Endodermal cell (in vitro differentiated cells): ENCODE results near the gene WDR7. TPM values are rescaled to one million over a fixed set of nuclear protein-coding genes. Genes with fewer than 3 reads are reported as not detected.

Source experiments
- DNase-seq: peaks from one replicate; pipeline ENCODE4 v3.0.0-alpha.2; 2017
- H3K27ac ChIP-seq: 2 replicates; pipeline ENCODE4 v1.5.1; 2013; ENCODE audit warnings: mild to moderate bottlenecking, low read depth, low read length, moderate library complexity
- H3K27me3 ChIP-seq: 2 replicates; pipeline ENCODE4 v1.6.1; 2013; ENCODE audit warnings: mild to moderate bottlenecking, low read length, moderate library complexity; ENCODE audit not compliant: insufficient read depth, control insufficient read depth, poor library complexity, severe bottlenecking
- H3K36me3 ChIP-seq: 2 replicates; pipeline ENCODE4 v1.7.0; 2013; ENCODE audit warnings: mild to moderate bottlenecking, low read length, moderate library complexity; ENCODE audit not compliant: control insufficient read depth, insufficient read depth
- H3K4me1 ChIP-seq: one replicate; pipeline ENCODE4 v1.7.0; 2013; ENCODE audit warnings: low read length; ENCODE audit not compliant: control insufficient read depth, insufficient read depth
- H3K4me3 ChIP-seq: 2 replicates; pipeline ENCODE4 v1.5.1; 2013; ENCODE audit warnings: mild to moderate bottlenecking, low read length, moderate library complexity
- H3K9ac ChIP-seq: 2 replicates; pipeline ENCODE4 v1.6.1; 2013; ENCODE audit warnings: mild to moderate bottlenecking, low read length, moderate library complexity; ENCODE audit not compliant: poor library complexity, severe bottlenecking; ENCODE audit errors: extremely low read depth
- H3K9me3 ChIP-seq: 2 replicates; pipeline ENCODE4 v1.6.1; 2013; ENCODE audit warnings: mild to moderate bottlenecking, low read length, moderate library complexity; ENCODE audit not compliant: control insufficient read depth
- H3K27ac Mint-ChIP-seq: 2 replicates; pipeline ENCODE4 v1.8.0; 2020; ENCODE audit warnings: mixed read lengths
- H3K27me3 Mint-ChIP-seq: 2 replicates; pipeline ENCODE4 v1.8.0; 2021; ENCODE audit warnings: mild to moderate bottlenecking, mixed read lengths; ENCODE audit not compliant: insufficient read depth
- H3K36me3 Mint-ChIP-seq: 2 replicates; pipeline ENCODE4 v1.8.0; 2020; ENCODE audit warnings: low read depth, mixed read lengths
- H3K4me1 Mint-ChIP-seq: 2 replicates; pipeline ENCODE4 v1.8.0; 2020; ENCODE audit warnings: mixed read lengths
- H3K4me3 Mint-ChIP-seq: 2 replicates; pipeline ENCODE4 v1.8.0; 2020; ENCODE audit warnings: mild to moderate bottlenecking, moderate library complexity, mixed read lengths
- H3K9me3 Mint-ChIP-seq: 2 replicates; pipeline ENCODE4 v1.8.0; 2020; ENCODE audit warnings: mild to moderate bottlenecking, mixed read lengths
- CTCF ChIP-seq: fragments of 200-600 bp; sonication (generic); conservative IDR thresholded peaks from 2 replicates; pipeline ENCODE4 v1.5.0; 2021; ENCODE audit warnings: antibody characterized with exemption, mild to moderate bottlenecking
- WGBS, 2 experiments: methylation state at CpG; one replicate each; pipeline versions ENCODE4 v1.1.5 to v1.1.7; 2013; ENCODE audit warnings: missing lambda C conversion rate in 2 of 2, mixed read lengths in 1 of 2; ENCODE audit not compliant: insufficient coverage in 1 of 2, insufficient read length in 1 of 2; 5-methylcytosine and 5-hydroxymethylcytosine counted together
- total RNA-seq, 2 donors: library from RNA; stranded (reverse); fragmentation: NEBNext Ultra II Directional in 1 of 2; extraction: Animal tissue kit (Norgen Biotek cat#: 25700) in 1 of 2; gene quantifications; 2 replicates in 1 of 2; 3 replicates in 1 of 2; pipeline ENCODE4 v1.2.1, GENCODE V29; 2021

Gene WDR7
- total RNA-seq, 2 donors from 2014 or later: 17.1 to 22.5 TPM

DNA sequence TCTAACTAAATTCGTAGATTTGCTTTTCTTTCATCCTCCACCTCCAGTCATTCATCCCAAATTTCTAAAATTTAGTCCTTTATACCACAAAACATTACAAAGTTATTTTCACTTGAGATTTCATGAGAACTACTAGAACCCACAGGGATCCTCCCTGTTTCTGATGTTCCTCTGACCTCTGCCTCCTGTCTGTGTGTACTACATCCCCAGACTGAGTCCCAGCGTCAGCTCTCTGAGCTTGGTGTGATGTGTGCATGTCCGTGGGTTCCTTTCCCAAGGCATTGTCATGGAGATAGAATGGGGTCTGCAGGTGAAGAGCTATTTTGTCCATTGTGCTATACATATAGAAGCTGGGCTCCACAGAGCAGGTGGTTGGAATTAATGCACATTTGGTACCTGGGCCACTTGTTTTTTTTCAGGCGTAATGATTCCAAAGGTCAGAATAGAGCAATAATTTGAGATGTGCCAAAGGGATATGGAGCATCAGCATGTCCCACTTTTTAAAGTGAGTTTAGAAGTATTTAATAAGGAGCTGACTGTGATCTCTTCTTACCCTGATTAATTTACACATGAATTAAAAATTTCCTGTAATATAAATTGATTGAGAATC is 344.5 kb downstream of the WDR7 start:
- Mint-ChIP-seq H3K36me3 (no peaks in the 10 kb centered on the region), H3K27me3 (no peaks in the 10 kb centered on the region), H3K4me3 (no peak overlapping the region), H3K4me1 (peaks cover 2% of the 10 kb centered on the region), H3K9me3 (no peaks in the 10 kb centered on the region), H3K27ac (no peak overlapping the region)
- no peaks in the 10 kb centered on the region for H3K9me3 ChIP-seq
- no peaks in the 10 kb centered on the region for H3K36me3 ChIP-seq
- peak; percentile 74 for TF ChIP-seq CTCF
- 70 to 98% methylated on average over 3 to 4 of the region's 4 CpGs for WGBS, 2 experiments
- no peaks in the 10 kb centered on the region for H3K27me3 ChIP-seq
- no peak overlapping the region for H3K4me3 ChIP-seq
- peaks cover 4% of the 10 kb centered on the region for H3K4me1 ChIP-seq
- H3K9ac ChIP-seq: no peak overlapping the region
- peak; percentile 50 for DNase-seq
- H3K27ac ChIP-seq: no peak overlapping the region

GRCh38 chr18:56997200-56997599 is 346.0 kb downstream of the WDR7 start:
- Mint-ChIP-seq H3K27me3 (no peaks in the 10 kb centered on the region), H3K9me3 (no peaks in the 10 kb centered on the region), H3K4me3 (no peak overlapping the region), H3K4me1 (peaks cover 2% of the 10 kb centered on the region), H3K36me3 (no peaks in the 10 kb centered on the region), H3K27ac (no peak overlapping the region)
- Histone ChIP-seq H3K9me3 (no peaks in the 10 kb centered on the region), H3K4me3 (no peak overlapping the region), H3K4me1 (peaks cover 2% of the 10 kb centered on the region), H3K27ac (no peak overlapping the region), H3K9ac (no peak overlapping the region), H3K27me3 (no peaks in the 10 kb centered on the region), H3K36me3 (no peaks in the 10 kb centered on the region)
- 98% methylated on average over 2 of the region's 2 CpGs; no CpG with 5 or more reads in 1 of the 2 experiments for WGBS, 2 experiments
- DNase-seq: no peak
- no peak for TF ChIP-seq CTCF

GRCh38 chr18:56999823-57000222 is 348.7 kb downstream of the WDR7 start:
- no peaks in the 10 kb centered on the region for H3K9me3 Mint-ChIP-seq
- TF ChIP-seq CTCF: no peak
- H3K27ac Mint-ChIP-seq: no peak overlapping the region
- no peaks in the 10 kb centered on the region for H3K36me3 ChIP-seq
- no peaks in the 10 kb centered on the region for H3K27me3 Mint-ChIP-seq
- no peaks in the 10 kb centered on the region for H3K9me3 ChIP-seq
- H3K4me3 ChIP-seq: no peak overlapping the region
- no peak overlapping the region for H3K27ac ChIP-seq
- H3K4me3 Mint-ChIP-seq: no peak overlapping the region
- no peaks in the 10 kb centered on the region for H3K36me3 Mint-ChIP-seq
- peaks cover 10% of the 10 kb centered on the region for H3K4me1 Mint-ChIP-seq
- H3K27me3 ChIP-seq: no peaks in the 10 kb centered on the region
- H3K4me1 ChIP-seq: no peaks in the 10 kb centered on the region
- WGBS, 2 experiments: 91 to 100% methylated on average over 1 to 3 of the region's 3 CpGs
- no peak overlapping the region for H3K9ac ChIP-seq
- no peak for DNase-seq
